ENCODE results near the gene IRF2BP2. TPM values are rescaled to one million over a fixed set of nuclear protein-coding genes. Genes with fewer than 3 reads are reported as not detected.

IRF2BP2 gene
- total and polyA plus RNA-seq, 2 of the 13 experiments (the other 11 are each of a cell fraction or from before 2014, with no cell fraction given), result 140 to 147 TPM

DNA sequence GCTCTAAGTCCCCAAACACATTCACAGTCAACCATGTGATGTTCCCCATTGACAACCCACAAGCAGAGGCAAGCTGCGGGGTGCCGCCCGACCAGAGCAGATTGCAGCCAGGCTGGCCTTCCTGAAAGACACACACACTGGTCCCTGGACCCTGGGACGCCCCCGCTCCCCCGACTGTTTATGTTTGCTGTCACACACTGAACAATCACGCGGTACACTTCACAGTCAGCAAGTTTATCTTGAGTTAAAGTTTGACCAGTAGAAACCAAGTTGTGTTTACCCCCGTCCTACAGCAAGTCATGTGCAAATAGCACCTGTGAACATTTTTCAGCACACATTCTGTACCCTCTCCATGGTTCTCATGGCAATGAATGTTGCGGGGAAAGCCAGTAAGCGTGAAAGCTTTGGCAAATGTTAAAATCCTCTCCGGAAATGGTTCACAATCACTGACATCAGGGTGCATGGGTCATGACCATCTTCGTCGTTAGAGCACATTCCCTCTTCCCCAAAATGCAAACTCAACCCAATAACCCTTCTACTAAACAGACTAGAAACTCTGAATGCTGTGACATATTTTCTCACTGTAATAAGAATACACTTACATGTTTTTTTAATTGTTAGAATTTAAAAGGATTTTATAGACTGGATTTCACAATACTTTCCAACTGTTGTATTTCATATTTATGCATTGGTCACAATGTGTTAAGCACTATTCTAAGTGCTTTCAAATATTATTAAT, 33.3 kb upstream of the IRF2BP2 start (continued):
- TF ChIP-seq ARHGAP35 (CRISPR knock-in tag; IDR thresholded peaks at IDR 0.05; ENCODE audit: borderline replicate concordance), result peak; percentile 39; the same call in 1 of the 2 replicates
- TF ChIP-seq ZNF274 (CRISPR knock-in tag; IDR thresholded peaks at IDR 0.05), result peak; percentile 73
- peak; percentile 91; the same call in 1 of the 2 replicates for TF ChIP-seq SPEN (CRISPR knock-in tag; IDR thresholded peaks at IDR 0.05; ENCODE audit: low read depth)
- TF ChIP-seq HNRNPH1 (optimal IDR thresholded peaks at IDR 0.05; ENCODE audit: low read depth, low read length), result no peak
- no peak for TF ChIP-seq CAMTA2 (CRISPR knock-in tag; IDR thresholded peaks at IDR 0.05; ENCODE audit: borderline replicate concordance)
- TF ChIP-seq, protein P1, sequence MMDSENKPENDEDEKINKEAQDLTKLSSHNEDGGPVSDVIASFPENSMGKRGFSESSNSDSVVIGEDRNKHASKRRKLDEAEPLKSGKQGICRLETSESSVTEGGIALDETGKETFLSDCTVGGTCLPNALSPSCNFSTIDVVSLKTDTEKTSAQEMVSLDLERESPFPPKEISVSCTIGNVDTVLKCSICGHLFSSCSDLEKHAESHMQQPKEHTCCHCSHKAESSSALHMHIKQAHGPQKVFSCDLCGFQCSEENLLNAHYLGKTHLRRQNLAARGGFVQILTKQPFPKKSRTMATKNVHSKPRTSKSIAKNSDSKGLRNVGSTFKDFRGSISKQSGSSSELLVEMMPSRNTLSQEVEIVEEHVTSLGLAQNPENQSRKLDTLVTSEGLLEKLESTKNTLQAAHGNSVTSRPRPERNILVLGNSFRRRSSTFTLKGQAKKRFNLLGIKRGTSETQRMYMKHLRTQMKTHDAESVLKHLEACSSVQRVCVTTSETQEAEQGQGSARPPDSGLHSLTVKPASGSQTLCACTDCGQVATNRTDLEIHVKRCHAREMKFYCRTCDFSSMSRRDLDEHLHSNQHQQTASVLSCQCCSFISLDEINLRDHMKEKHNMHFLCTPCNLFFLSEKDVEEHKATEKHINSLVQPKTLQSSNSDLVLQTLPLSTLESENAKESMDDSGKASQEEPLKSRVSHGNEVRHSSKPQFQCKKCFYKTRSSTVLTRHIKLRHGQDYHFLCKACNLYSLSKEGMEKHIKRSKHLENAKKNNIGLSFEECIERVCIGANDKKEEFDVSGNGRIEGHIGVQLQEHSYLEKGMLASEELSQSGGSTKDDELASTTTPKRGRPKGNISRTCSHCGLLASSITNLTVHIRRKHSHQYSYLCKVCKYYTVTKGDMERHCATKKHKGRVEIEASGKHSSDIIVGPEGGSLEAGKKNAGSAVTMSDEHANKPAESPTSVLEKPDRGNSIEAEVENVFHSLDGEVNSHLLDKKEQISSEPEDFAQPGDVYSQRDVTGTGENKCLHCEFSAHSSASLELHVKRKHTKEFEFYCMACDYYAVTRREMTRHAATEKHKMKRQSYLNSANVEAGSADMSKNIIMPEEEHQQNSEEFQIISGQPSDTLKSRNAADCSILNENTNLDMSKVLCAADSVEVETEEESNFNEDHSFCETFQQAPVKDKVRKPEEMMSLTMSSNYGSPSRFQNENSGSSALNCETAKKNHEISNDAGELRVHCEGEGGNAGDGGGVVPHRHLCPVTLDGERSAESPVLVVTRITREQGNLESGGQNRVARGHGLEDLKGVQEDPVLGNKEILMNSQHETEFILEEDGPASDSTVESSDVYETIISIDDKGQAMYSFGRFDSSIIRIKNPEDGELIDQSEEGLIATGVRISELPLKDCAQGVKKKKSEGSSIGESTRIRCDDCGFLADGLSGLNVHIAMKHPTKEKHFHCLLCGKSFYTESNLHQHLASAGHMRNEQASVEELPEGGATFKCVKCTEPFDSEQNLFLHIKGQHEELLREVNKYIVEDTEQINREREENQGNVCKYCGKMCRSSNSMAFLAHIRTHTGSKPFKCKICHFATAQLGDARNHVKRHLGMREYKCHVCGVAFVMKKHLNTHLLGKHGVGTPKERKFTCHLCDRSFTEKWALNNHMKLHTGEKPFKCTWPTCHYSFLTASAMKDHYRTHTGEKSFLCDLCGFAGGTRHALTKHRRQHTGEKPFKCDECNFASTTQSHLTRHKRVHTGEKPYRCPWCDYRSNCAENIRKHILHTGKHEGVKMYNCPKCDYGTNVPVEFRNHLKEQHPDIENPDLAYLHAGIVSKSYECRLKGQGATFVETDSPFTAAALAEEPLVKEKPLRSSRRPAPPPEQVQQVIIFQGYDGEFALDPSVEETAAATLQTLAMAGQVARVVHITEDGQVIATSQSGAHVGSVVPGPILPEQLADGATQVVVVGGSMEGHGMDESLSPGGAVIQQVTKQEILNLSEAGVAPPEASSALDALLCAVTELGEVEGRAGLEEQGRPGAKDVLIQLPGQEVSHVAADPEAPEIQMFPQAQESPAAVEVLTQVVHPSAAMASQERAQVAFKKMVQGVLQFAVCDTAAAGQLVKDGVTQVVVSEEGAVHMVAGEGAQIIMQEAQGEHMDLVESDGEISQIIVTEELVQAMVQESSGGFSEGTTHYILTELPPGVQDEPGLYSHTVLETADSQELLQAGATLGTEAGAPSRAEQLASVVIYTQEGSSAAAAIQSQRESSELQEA (CRISPR knock-in tag; IDR thresholded peaks at IDR 0.05; ENCODE audit: not compliant biosample characterization), result no peak
- no peak; the same call in 1 of the 2 replicates for TF ChIP-seq TSC22D2 (CRISPR knock-in tag; IDR thresholded peaks at IDR 0.05; ENCODE audit: borderline replicate concordance)
- no peak for TF ChIP-seq NCOA5 (CRISPR knock-in tag; IDR thresholded peaks at IDR 0.05)
- TF ChIP-seq NR2F2 (IDR thresholded peaks at IDR 0.05; ENCODE audit: borderline replicate concordance, low read depth), result peak; percentile 87; the same call in 1 of the 2 replicates
- TF ChIP-seq ZNF589 (CRISPR knock-in tag; conservative IDR thresholded peaks at IDR 0.05), result peak; percentile 93
- no peak for TF ChIP-seq RBAK (CRISPR knock-in tag; IDR thresholded peaks at IDR 0.05)
- no peak for TF ChIP-seq PCBP1 (IDR thresholded peaks at IDR 0.05; ENCODE audit: borderline replicate concordance, low read depth, low read length)
- TF ChIP-seq SKI (IDR thresholded peaks at IDR 0.05; ENCODE audit: partially characterized antibody), result peak; percentile 95
- no peak for TF ChIP-seq ZFAT (CRISPR knock-in tag; conservative IDR thresholded peaks at IDR 0.05)
- TF ChIP-seq, protein P2, sequence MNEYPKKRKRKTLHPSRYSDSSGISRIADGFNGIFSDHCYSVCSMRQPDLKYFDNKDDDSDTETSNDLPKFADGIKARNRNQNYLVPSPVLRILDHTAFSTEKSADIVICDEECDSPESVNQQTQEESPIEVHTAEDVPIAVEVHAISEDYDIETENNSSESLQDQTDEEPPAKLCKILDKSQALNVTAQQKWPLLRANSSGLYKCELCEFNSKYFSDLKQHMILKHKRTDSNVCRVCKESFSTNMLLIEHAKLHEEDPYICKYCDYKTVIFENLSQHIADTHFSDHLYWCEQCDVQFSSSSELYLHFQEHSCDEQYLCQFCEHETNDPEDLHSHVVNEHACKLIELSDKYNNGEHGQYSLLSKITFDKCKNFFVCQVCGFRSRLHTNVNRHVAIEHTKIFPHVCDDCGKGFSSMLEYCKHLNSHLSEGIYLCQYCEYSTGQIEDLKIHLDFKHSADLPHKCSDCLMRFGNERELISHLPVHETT (CRISPR knock-in tag; conservative IDR thresholded peaks at IDR 0.05), result peak; percentile 65; the same call in 1 of the 2 replicates
- TF ChIP-seq, protein P3, sequence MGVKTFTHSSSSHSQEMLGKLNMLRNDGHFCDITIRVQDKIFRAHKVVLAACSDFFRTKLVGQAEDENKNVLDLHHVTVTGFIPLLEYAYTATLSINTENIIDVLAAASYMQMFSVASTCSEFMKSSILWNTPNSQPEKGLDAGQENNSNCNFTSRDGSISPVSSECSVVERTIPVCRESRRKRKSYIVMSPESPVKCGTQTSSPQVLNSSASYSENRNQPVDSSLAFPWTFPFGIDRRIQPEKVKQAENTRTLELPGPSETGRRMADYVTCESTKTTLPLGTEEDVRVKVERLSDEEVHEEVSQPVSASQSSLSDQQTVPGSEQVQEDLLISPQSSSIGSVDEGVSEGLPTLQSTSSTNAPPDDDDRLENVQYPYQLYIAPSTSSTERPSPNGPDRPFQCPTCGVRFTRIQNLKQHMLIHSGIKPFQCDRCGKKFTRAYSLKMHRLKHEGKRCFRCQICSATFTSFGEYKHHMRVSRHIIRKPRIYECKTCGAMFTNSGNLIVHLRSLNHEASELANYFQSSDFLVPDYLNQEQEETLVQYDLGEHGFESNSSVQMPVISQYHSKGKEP (CRISPR knock-in tag; IDR thresholded peaks at IDR 0.05), result no peak

All from HepG2 (cell line).